CD1c-positive myeloid dendritic cell (primary cell): ENCODE results near the gene MAPKAPK3.
"Not testable (repeated sequence)": the region's sequence is repeated elsewhere in the genome, so short reads cannot be mapped to it uniquely, and the experiment has no call there.

Experiments used
- DNase-seq: peaks from one replicate; pipeline ENCODE4 v3.0.0-alpha.2; 2016; ENCODE audit errors: extremely low spot score

The MAPKAPK3 gene

DNA sequence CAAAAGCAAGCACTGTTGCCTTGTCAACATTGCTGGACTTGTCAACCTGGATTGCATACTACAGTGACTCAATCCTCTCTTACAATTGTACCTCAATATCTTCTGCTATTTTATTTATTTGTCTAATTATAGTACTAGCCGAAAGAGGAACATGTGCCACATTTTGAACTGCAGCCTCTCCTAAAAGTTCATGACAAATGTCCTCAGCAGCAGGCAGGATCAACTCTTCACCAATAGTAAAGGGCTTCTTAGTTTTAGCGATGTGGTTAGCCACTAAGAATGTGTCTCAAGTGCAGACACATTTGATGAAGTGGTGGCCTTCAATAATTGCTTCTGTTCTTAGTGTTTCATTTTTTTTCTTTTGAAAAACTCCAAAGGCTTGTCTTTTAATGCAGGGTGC is 71.0 kb downstream of the MAPKAPK3 start:
- DNase-seq, result no peak

DNA sequence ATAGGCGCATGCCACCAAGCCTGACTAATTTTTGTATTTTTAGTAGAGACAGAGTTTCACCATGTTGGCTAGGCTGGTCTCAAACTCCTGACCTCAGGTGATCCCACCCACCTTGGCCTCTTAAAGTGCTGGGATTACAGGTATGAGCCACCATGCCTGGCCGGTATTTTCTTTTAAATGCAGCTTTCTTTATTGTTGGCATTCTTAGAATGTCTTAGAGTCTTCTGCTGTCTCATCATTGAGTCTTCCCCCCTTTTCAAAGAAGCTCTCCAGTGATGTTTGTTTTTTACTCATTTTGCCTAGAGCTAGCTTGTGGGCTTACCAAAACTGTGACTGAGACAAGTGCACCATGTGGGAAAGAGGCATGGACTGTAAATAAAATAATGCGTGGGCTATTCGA is 71.7 kb downstream of the MAPKAPK3 start:
- not testable (repeated sequence) for DNase-seq

DNA sequence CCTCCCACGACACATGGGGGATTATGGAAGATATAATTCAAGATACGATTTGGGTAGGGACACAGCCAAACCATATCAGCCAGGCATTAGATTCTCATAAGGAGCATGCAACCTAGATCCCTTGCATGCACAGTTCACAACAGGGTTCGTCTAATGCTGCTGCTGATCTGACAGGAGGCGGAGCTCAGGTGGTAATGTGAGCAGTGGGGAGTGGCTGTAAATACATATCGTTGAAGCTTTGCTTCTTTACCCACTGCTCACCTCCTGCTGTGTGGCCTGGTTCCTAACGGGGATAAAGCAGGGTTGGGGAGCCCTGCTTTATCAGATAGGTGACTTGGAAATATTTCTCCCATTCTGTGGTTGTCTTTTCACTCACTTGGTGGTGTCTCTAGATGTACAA is 72.6 kb downstream of the MAPKAPK3 start:
- DNase-seq, result no peak

GRCh38 chr3:50695031-50695430 is 78.1 kb downstream of the MAPKAPK3 start:
- DNase-seq, result no peak

DNA sequence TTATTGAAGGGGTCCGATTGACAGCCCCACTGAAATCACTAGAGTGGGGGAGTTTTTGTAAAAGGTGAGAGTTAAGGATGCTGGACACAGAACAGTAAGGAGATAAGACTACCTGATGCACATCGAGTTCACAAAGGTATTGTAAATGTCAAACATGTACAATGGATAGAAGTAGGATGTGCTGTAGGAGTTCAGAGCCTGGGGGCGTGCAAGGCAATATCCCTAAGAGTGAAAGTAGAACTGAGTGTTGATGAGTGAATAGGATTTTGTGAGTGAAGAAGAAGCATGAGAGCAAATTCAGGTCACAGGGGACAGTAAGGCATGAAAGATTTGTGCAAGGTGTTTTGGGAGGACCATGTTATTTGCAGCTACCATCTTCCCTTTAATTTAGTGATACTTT is 79.3 kb downstream of the MAPKAPK3 start:
- no peak for DNase-seq

GRCh38 chr3:50698269-50698668 is 81.3 kb downstream of the MAPKAPK3 start:
- DNase-seq, result no peak
